Spleen (tissue), 7 donors: ENCODE measurements around the gene MFAP3L.

Source experiments
- CTCF ChIP-seq, 11 experiments: fragments of 200-600 bp in 7 of 11; fragments of 450-650 bp in 4 of 11; sonication (generic) in 4 of 11; IDR thresholded peaks in 8 of 11; conservative IDR thresholded peaks in 3 of 11; 1 replicate in 7 of 11; 2 replicates in 4 of 11; pipeline versions ENCODE4 v1.4.0 to v1.8.0; 2016 to 2021; ENCODE audit warnings: antibody characterized with exemption in 11 of 11, inconsistent platforms in 4 of 11, mild to moderate bottlenecking in 1 of 11
- POLR2AphosphoS5 ChIP-seq, 3 donors: sonication (generic); formaldehyde crosslinking; IDR thresholded peaks; one replicate each; pipeline ENCODE4 v1.5.1; 2017; ENCODE audit warnings: antibody characterized with exemption in 3 of 3
- donor health status: DM: no; HTN: no; CAD: no; lungs with moderate emphysema.
- donor health status: DM: no; HTN: no; CAD: no.
- donor health status: DM: no; HTN: no; CAD: no.

- no peak for TF ChIP-seq POLR2AphosphoS5 (IDR thresholded peaks at IDR 0.05)
- no peak for TF ChIP-seq CTCF (IDR thresholded peaks at IDR 0.05 in 8 of 11, conservative IDR thresholded peaks at IDR 0.05 in 3 of 11)
Measured at GRCh38 chr4:170014359-170015011, 11.7 kb downstream of the MFAP3L start.
